HG03442 (cell line): ENCODE data around the gene NDFIP2.
A peak's percentile ranks its signal among the peaks of the same experiment; 100 is the strongest.
"Not testable (repeated sequence)": the region's sequence is repeated elsewhere in the genome, so short reads cannot be mapped to it uniquely, and the experiment has no call there.

Experiments used
- ATAC-seq: cut with Tn5 transposase; IDR thresholded peaks from one replicate; pipeline ENCODE4 v1.9.1; 2021; ENCODE audit warnings: mild to moderate bottlenecking, moderate library complexity; ENCODE audit not compliant: unreplicated experiment

NDFIP2 gene

DNA sequence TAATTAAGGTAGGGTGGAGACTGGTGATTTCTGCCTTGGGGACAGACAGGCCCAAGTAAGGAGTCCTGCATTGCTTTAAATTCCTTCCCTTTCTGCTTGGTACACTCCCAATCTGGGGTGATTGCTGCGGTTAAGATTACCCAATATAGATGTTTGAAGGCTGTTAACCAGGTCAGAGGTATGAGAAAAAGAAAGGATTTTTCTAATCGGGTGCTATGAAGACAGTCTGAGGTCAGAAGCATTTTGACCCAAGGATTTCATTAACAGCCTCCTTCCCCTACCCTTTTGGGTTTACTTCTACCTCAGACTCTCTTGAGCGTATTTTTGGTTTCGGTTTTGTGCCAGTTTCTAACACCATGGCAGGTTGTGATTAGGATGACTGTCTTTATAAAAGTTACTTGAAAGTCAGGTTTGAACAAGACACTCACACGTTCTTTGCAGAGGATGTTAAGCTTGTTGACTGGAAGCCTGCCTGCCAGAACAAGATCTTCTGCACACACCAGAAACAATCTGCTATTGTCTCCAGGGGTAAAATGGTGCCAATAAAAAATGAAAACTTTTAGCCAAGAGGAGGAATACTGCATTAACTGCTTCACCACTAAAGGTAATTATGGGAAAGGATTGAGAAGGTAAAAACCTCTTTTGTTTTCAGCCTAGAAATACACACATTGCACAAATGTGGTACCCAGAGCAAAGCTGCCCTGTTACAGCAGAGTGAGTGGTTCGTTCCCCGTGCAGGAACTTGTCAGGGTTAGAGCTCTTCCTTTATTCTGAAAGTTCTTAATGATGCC lies 108.8 kb downstream of the NDFIP2 start:
- ATAC-seq = no peak

DNA sequence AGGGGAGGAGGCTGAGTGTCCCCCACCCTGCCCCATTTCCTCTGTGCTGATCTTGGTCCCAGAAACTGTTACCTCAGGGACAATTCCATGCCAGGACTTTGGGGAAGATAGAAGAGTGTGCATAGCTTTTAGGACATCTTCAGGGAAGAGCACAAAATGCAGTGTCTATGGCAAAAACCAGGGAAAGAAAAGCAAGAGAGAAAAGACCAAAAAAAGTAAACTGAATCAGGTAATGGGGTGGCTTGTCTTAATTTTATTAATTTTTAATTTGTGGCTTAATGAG lies 109.4 kb downstream of the NDFIP2 start:
- no peak for ATAC-seq

DNA sequence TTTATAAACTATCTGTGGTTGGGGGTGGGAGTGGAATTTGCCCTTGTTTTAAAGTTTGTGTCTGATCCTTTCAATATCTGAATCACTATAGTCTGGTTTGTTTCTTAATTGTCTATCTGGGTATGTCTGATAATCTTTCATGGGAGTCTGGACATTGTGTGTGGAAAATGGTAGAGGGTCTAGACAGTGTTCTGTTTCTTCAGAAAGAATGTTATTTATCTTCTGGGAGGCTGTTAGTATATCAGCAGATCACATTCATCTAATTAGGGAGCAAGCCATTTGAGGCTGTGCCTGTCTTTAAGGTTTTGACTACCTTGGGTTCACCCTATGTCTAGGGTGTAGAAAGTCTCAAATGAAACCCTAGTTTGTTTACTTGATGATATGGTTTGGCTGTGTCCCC lies 110.5 kb downstream of the NDFIP2 start:
- ATAC-seq = no peak

DNA sequence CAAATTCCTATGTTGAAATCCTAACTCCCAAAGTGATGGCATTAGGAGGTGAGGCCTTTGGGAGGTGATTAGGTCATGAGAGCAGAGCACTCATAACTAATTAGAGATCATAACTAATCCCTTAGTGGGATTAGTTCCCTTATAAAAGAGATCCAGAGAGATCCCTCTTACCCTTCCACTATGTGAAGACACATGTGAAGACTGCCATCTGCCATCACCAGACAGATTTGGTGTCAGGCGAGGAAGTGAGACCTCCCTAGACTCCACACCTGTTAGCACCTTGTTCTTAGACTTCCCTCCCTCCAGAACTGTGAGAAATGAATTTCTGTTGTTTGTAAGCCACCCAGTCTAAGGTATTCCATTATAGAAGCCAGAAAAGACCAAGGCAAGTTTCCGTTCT lies 112.2 kb downstream of the NDFIP2 start:
- ATAC-seq = no peak

DNA sequence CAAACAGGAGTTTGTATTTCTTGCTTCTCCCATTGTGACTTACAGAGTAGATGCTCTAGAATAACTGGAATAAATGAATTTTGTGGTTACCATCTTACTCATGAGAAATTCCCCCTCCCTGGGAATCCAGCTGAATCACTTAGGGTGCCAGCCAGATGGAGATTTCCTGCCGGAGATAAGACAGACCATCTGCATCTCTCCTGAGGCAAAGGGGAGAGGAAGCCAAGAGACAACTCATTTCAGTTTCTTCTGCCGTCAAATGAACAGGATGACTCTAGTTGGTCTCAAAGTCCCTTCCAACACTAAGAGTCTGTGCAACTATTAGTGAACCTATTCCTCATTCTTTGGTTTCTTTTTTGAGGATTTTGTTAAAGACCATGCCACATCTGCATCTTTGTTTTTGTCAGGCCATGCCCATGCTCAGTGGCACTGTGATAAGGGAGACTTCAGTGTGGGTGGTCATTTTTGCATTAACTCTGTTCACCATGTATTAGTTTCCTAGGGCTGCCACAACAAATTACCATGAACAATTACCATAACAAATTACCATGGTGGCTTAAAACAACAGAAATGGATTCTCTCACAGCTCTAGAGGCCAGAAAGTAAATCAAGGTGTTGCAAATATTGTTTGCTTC lies 112.8 kb downstream of the NDFIP2 start:
- ATAC-seq = no peak

DNA sequence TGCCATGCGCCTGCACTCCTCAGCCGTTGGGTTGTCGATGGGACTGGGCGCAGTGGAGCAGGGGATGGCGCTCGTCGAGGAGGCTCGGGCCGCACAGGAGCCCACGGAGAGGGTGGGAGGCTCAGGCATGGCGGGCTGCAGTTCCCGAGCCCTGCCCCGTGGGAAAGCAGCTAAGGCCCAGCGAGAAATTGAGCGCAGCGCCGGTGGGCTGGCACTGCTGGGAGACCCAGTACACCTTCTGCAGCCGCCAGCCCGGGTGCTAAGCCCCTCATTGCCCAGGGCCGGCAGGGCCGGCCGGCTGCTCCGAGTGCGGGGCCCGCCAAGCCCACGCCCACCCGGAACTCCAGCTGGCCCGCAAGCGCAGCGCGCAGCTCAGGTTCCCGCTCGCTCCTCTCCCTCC lies 119.2 kb downstream of the NDFIP2 start:
- ATAC-seq = not testable (repeated sequence)

DNA sequence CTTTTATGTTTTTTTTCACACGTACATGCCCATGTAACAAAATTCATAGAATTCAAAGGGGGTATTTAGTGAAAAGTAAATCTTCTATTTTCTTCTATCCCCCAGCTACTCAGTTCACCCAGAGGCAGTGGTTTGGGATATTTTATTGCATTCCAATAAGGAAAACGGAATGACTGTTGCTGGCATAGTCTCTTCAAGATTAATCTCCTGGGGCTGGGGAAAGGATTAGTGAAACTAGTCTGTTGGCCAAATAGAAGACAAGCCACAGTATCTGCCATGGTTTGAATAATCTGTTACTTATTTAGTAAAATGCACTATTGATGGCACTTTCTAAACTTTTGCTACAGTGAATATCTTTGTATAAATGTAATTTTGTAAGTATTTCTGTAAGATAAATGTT lies 122.0 kb downstream of the NDFIP2 start:
- no peak for ATAC-seq

DNA sequence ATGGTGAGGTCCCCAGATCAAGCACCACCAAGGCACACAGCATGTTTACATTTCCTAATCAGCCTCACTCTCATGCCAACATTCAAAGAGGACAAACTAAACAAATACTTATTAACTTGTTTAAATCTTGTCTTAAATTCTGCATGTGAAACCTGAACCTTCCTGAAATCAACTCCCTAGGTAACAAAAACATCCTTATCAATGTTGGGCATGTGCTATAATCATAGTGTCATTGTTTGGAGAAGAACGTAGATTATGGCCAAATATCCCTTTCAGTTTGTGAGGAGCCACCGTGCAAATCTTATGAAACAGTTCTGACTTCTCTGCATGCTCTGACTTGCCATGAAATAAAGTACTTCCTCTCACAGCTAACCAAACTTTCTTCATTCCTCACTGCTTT lies 123.8 kb downstream of the NDFIP2 start:
- ATAC-seq = peak; percentile 54
